ENCODE measurements around the gene PPP2R5C. TPM values are rescaled to one million over a fixed set of nuclear protein-coding genes. Genes with fewer than 3 reads are reported as not detected.

PPP2R5C gene
- total and polyA plus RNA-seq, 2 of the 4 experiments (the other 2 are of a cell fraction), result 65.9 to 78.7 TPM

- Histone ChIP-seq H2BK120ac (ENCODE audit: low read depth, low read length) (no peak overlapping the region), H4K8ac (ENCODE audit: low read depth in 2 of 2, low read length in 2 of 2) (no peak overlapping the region), H3K14ac (replicated peaks; ENCODE audit: low read depth, low read length) (no peak overlapping the region), H2AK5ac (ENCODE audit: low read depth, low read length) (no peak overlapping the region), H3K27me3 (ENCODE audit: control insufficient read depth, insufficient read depth, low read length) (no peaks in the 10 kb centered on the region), H3K9me3 (ENCODE audit: control insufficient read depth, insufficient read depth, low read length) (no peaks in the 10 kb centered on the region), H2BK5ac (ENCODE audit: low read depth, low read length, poor library complexity, severe bottlenecking) (no peak overlapping the region), H3K4ac (ENCODE audit: low read depth, low read length) (no peak overlapping the region), H3K9me1 (ENCODE audit: insufficient read depth, low read length) (peaks cover 15% of the 10 kb centered on the region; the same call in 1 of the 2 replicates), H3K4me2 (ENCODE audit: low read depth, low read length) (no peak overlapping the region), H3K56ac (ENCODE audit: extremely low read depth, insufficient read depth, low read length) (no peak overlapping the region), H3K4me3 (ENCODE audit: insufficient read depth, low read depth, low read length) (no peak overlapping the region), H2BK15ac (ENCODE audit: low read depth, low read length) (no peak overlapping the region), H3K79me1 (ENCODE audit: low read depth in 1 of 2, low read length in 2 of 2) (peaks cover 53 to 79% of the 10 kb centered on the region in 2 experiments), H4K20me1 (ENCODE audit: insufficient read depth, low read length) (peaks cover 60% of the 10 kb centered on the region), H3K9ac (ENCODE audit: low read depth, low read length) (no peak overlapping the region), H3K36me3 (ENCODE audit: control insufficient read depth, insufficient read depth, low read length) (peaks cover 9% of the 10 kb centered on the region), H3K4me1 (ENCODE audit: control insufficient read depth, insufficient read depth, low read length) (peaks cover 6% of the 10 kb centered on the region), H3K23ac (ENCODE audit: low read depth, low read length) (no peak overlapping the region), H2BK20ac (ENCODE audit: low read depth, low read length) (no peak overlapping the region), H4K91ac (ENCODE audit: insufficient read depth, low read depth, low read length) (no peak overlapping the region), H3K18ac (ENCODE audit: low read depth, low read length) (no peak overlapping the region), H2AK9ac (replicated peaks; ENCODE audit: low read depth, low read length, poor library complexity) (no peak overlapping the region), H3K27ac (ENCODE audit: insufficient read depth, low read length) (no peak overlapping the region), H2AFZ (replicated peaks; ENCODE audit: low read length, poor library complexity) (no peak overlapping the region), H4K5ac (ENCODE audit: low read depth, low read length) (no peak overlapping the region)
- TF ChIP-seq BHLHE40 (IDR thresholded peaks at IDR 0.05; ENCODE audit: low read depth, low read length) (no peak), SMC3 (IDR thresholded peaks at IDR 0.05; ENCODE audit: low read depth, low read length) (no peak), RAD21 (IDR thresholded peaks at IDR 0.05; ENCODE audit: low read length) (no peak), MXI1 (IDR thresholded peaks at IDR 0.05; ENCODE audit: borderline replicate concordance, low read depth, low read length) (no peak), RCOR1 (IDR thresholded peaks at IDR 0.05; ENCODE audit: insufficient replicate concordance, low read length) (no peak), CTCF (conservative IDR thresholded peaks at IDR 0.05; ENCODE audit: low read depth, low read length) (no peak), CEBPB (IDR thresholded peaks at IDR 0.05; ENCODE audit: low read depth, low read length) (no peak), USF2 (IDR thresholded peaks at IDR 0.05; ENCODE audit: low read depth, low read length) (no peak), FOS (IDR thresholded peaks at IDR 0.05; ENCODE audit: low read depth, low read length) (no peak), ELK1 (IDR thresholded peaks at IDR 0.05; ENCODE audit: borderline replicate concordance, low read depth, low read length) (no peak)
- DNase-seq (no peak), ATAC-seq (ENCODE audit: low read depth) (no peak)
- no CpG with 5 or more reads among the region's 8 CpGs for WGBS, 2 experiments (ENCODE audit: extremely low coverage in 2 of 2, insufficient read length in 1 of 2)
- dilution Hi-C loops (cut with HindIII; ENCODE audit: low sequenced_read_pairs, unreplicated experiment), result no loop called here
- intact Hi-C loops (cut with micrococcal nuclease), result no loop called here
- no TSS peak for BruUV-seq (replicated peaks)
- CTCF ChIA-PET, result no interaction called here
- in situ Hi-C loops (cut with MboI; ENCODE audit: low sequenced_read_pairs), result no loop called here
- POLR2A ChIA-PET (ENCODE audit: unreplicated experiment), result no interaction called here
These were observed 114.4 kb downstream of the PPP2R5C start for GRCh38 chr14:101875727-101876554.
